HFFc6 (cell line): ENCODE measurements around the gene PNKD. TPM values are rescaled to one million over a fixed set of nuclear protein-coding genes. Genes with fewer than 3 reads are reported as not detected.

Experiments
- DNase-seq: peaks from one replicate; pipeline ENCODE4 v3.0.0-alpha.2; 2018
- H3K27ac Mint-ChIP-seq: 2 replicates; pipeline ENCODE4 v1.8.0; 2020; ENCODE audit warnings: mild to moderate bottlenecking, mixed read lengths
- H3K27me3 Mint-ChIP-seq: 2 replicates; pipeline ENCODE4 v1.8.0; 2021; ENCODE audit warnings: mild to moderate bottlenecking, moderate library complexity, mixed read lengths; ENCODE audit not compliant: insufficient read depth
- H3K36me3 Mint-ChIP-seq: 2 replicates; pipeline ENCODE4 v1.8.0; 2021; ENCODE audit warnings: low read depth, mixed read lengths
- H3K4me1 Mint-ChIP-seq: 2 replicates; pipeline ENCODE4 v1.8.0; 2020; ENCODE audit warnings: low read depth, mixed read lengths
- H3K4me3 Mint-ChIP-seq: 2 replicates; pipeline ENCODE4 v1.8.0; 2020; ENCODE audit warnings: mild to moderate bottlenecking, moderate library complexity, mixed read lengths
- H3K9me3 Mint-ChIP-seq: 2 replicates; pipeline ENCODE4 v1.8.0; 2020; ENCODE audit warnings: mild to moderate bottlenecking, mixed read lengths
- total RNA-seq, 6 experiments: library from RNA; stranded (reverse); fragmentation: NEBNext Ultra II Directional; extraction: Animal tissue kit (Norgen Biotek cat#: 25700); gene quantifications; 2 replicates in 1 of 6; 3 replicates in 5 of 6; pipeline ENCODE4 v1.2.3, GENCODE V29; 2021
- TF ChIP-seq, protein P1 (sequence below): fragments of 200-600 bp; sonication (generic); IDR thresholded peaks from 2 replicates; pipeline ENCODE4 v1.5.0; 2021; ENCODE audit warnings: antibody characterized with exemption, mild to moderate bottlenecking

PNKD gene
- total RNA-seq, 6 experiments from 2014 or later = 50.8 to 62.8 (median 57.7) TPM

DNA sequence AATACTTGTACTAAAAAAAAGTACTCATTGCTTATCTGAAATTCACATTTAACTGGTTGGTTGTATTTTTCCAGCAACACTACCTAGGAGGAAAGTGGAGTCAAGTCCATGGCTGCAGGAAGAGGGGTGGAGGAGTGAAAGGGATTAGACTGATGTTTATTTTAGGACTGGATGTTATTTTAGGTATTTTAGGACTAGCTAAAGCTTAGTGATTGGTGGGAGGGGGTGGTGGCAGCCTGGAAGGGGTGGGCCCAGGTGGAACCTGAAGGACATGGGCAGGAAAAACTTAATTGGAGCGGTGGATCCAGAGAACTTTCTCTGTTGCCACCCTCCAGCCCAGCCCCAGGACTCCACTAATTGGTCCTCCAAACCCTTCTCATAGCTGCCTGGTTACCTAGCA is 25.9 kb downstream of the PNKD start:
- H3K4me3 Mint-ChIP-seq = no peak overlapping the region
- no peak overlapping the region for H3K27ac Mint-ChIP-seq
- DNase-seq = no peak
- TF ChIP-seq, protein P1, sequence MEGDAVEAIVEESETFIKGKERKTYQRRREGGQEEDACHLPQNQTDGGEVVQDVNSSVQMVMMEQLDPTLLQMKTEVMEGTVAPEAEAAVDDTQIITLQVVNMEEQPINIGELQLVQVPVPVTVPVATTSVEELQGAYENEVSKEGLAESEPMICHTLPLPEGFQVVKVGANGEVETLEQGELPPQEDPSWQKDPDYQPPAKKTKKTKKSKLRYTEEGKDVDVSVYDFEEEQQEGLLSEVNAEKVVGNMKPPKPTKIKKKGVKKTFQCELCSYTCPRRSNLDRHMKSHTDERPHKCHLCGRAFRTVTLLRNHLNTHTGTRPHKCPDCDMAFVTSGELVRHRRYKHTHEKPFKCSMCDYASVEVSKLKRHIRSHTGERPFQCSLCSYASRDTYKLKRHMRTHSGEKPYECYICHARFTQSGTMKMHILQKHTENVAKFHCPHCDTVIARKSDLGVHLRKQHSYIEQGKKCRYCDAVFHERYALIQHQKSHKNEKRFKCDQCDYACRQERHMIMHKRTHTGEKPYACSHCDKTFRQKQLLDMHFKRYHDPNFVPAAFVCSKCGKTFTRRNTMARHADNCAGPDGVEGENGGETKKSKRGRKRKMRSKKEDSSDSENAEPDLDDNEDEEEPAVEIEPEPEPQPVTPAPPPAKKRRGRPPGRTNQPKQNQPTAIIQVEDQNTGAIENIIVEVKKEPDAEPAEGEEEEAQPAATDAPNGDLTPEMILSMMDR = no peak
- H3K4me1 Mint-ChIP-seq = peaks cover 38% of the 10 kb centered on the region
- no peaks in the 10 kb centered on the region for H3K9me3 Mint-ChIP-seq
- H3K36me3 Mint-ChIP-seq = no peaks in the 10 kb centered on the region
- peaks cover 7% of the 10 kb centered on the region; the same call in 1 of the 2 replicates for H3K27me3 Mint-ChIP-seq

GRCh38 chr2:218296847-218297246 is 26.5 kb downstream of the PNKD start:
- TF ChIP-seq, protein P1 = 0 out of 2 replicates have a peak, but pooled peaks have one; percentile 10
- Mint-ChIP-seq H3K9me3 (no peaks in the 10 kb centered on the region), H3K4me1 (peaks cover 36% of the 10 kb centered on the region), H3K27ac (peak overlapping the region; percentile 61; the same call in 1 of the 2 replicates), H3K4me3 (no peak overlapping the region), H3K27me3 (peaks cover 7% of the 10 kb centered on the region; the same call in 1 of the 2 replicates), H3K36me3 (no peaks in the 10 kb centered on the region)
- DNase-seq = no peak

- H3K4me1 Mint-ChIP-seq = peaks cover 27% of the 10 kb centered on the region
- no peak for DNase-seq
- no peaks in the 10 kb centered on the region for H3K9me3 Mint-ChIP-seq
- no peak overlapping the region for H3K4me3 Mint-ChIP-seq
- TF ChIP-seq, protein P1 = no peak
- H3K27me3 Mint-ChIP-seq = peaks cover 9% of the 10 kb centered on the region; the same call in 1 of the 2 replicates
- H3K36me3 Mint-ChIP-seq = no peaks in the 10 kb centered on the region
- H3K27ac Mint-ChIP-seq = peak overlapping the region; percentile 61
Observed at GRCh38 chr2:218298314-218298875, 28.1 kb downstream of the PNKD start.

GRCh38 chr2:218300141-218300540 is 29.8 kb downstream of the PNKD start:
- H3K27me3 Mint-ChIP-seq = peaks cover 9% of the 10 kb centered on the region
- peaks cover 27% of the 10 kb centered on the region for H3K4me1 Mint-ChIP-seq
- H3K4me3 Mint-ChIP-seq = no peak overlapping the region
- H3K27ac Mint-ChIP-seq = no peak overlapping the region
- TF ChIP-seq, protein P1 = no peak
- no peaks in the 10 kb centered on the region for H3K9me3 Mint-ChIP-seq
- no peaks in the 10 kb centered on the region for H3K36me3 Mint-ChIP-seq
- DNase-seq = no peak

DNA sequence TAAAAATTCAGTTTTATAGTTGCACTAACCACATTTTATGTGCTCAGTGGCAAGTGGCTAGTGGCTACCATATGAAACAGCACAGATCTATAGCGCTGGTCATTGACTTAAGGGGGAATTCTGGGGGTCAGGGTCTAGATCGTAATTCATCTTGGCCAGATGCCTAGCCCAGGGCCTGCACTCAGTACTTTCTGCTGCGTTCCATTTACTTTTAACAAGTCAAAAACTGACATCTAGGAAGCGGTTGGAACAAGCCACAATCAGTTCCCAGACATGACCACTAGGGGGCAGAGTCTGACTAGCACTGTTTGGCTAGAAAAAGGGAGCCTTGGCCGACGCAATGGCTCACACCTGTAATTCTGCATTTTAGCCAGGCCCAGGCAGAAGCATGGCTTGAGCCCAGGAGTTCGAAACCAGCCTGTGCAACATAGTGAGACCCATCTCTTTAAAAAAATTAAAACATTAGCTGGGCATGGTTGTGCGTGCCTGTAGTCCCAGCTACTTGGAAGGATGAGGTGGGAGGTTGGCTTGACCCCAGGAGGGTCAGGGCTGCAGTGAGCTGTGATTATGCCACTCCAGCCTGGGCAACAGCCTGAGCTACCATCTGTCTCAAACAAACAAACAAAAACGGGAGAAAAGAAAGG is 31.0 kb downstream of the PNKD start:
- Mint-ChIP-seq H3K27me3 (peaks cover 11% of the 10 kb centered on the region), H3K9me3 (no peaks in the 10 kb centered on the region), H3K27ac (no peak overlapping the region), H3K36me3 (no peaks in the 10 kb centered on the region), H3K4me1 (peaks cover 22% of the 10 kb centered on the region), H3K4me3 (no peak overlapping the region)
- TF ChIP-seq, protein P1 = peak; percentile 99
- DNase-seq = peak; percentile 68
